GM21526 (cell line): ENCODE data around the gene KRTAP5-11.
"Not testable (repeated sequence)": the region's sequence is repeated elsewhere in the genome, so short reads cannot be mapped to it uniquely, and the experiment has no call there.

Source experiments
- ATAC-seq: cut with Tn5 transposase; IDR thresholded peaks from one replicate; pipeline ENCODE4 v1.9.1; 2021; ENCODE audit warnings: moderate library complexity; ENCODE audit not compliant: unreplicated experiment, low FRiP score

KRTAP5-11 gene

DNA sequence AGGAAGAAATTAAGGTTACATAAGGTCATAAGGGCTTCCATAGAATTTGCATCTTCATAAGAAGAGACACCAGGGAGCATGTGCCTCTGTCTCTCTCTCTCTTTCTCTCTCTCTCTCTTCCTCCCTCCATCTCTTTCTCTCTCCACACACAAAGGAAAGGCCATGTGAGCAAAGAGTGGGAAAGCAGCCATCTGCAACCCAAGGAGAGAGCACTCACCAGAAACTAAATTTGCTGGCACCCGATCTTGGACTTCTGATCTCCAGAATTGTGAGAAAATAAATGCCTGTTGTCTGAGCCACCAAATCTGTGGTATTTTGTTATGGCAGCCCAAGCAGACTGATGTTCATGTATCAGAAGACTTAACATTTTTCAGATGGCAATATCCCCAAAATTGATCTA, 23.7 kb downstream of the KRTAP5-11 start:
- ATAC-seq = no peak

DNA sequence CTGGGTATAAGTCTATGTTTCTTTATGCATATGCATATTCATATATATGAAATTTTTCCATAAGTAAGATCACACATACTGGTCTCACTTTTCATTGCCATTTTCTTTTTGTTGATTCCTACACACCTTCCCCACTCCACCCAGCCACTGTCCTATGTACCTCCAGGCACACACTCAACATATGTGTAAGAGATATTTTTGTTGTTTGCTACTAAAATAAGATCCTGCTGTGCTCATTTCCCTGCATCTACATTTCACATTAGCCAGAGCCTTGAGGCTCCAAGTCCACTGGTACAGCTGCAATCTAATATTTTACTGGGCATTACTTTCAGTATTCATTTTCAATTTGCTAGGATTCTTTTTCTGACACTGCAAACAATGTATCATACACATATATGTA, 25.4 kb downstream of the KRTAP5-11 start:
- ATAC-seq = no peak

DNA sequence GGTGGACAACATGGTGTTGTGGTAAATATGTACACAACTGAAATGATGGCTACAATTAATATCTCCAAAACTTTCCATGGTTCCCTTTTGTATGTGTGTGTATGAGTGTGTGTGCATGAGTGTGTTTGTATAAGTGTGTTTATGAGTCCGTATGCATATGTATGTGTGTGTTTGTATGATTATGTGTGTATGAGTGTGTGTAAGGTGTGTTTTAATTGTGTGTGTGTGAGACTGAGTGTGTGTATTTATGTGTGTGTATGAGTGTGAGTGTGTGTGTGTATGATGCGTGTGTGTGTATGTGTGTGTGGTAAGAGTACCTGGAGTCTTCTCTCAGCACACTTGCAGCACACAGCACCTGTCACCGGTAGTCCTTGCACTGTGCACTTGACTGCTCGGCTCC, 26.7 kb downstream of the KRTAP5-11 start:
- no peak for ATAC-seq

DNA sequence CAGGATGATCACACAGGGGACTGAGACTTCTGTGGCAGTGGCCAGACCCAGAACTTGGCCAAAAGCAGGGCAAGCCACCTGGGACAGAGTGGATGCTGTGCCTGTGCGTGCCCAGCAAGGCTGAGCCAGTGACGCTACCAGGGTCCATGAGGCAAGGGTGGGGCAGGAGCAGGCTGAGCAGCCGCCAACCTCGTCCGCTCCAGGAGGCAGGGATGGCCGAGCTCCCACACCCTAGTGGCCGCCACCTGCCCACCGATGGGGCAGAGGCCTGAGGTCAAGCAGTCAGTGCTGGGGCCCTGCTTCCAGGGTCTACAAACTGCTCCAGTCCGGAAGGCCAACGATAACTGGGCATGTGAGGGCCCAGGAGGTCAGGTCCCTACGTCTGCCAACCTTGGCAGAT, 27.2 kb downstream of the KRTAP5-11 start:
- ATAC-seq = no peak

DNA sequence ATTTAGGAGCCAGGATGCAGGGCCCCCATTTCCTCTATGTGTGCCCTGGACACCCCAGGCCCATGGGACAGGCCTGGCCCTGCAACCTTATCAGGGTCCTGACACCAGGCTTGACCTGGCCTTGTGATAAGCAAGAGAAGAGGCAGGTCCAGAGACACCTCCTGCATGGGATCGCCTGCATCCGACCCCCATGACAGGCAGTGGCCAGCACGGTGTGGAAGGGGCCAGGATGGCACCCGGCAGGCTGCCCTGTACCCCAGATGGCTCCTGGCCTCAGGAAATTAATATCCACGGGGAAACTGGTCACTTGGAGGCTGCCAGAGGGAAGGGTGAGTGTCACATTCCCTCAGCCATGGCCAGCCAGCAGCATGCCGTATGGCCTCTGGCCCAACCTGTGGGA, 27.7 kb downstream of the KRTAP5-11 start:
- no peak for ATAC-seq

DNA sequence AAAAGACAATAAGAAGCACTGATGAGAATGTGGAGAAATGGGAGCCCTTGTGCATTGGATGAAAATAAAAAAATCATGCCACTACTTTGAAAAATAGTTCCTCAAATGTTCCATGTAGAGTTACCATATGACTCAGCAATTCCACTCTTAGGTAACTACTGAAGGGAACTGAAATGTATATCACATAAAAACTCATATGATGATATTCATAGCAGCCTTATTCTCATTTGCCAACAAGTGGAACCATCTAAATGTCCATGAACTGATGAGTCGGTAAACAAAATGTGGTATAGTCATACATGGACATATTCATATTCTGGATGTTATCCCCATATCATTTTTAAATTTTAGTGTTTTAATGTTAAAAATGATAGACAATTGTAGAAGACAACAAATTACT, 31.0 kb downstream of the KRTAP5-11 start:
- no peak for ATAC-seq

DNA sequence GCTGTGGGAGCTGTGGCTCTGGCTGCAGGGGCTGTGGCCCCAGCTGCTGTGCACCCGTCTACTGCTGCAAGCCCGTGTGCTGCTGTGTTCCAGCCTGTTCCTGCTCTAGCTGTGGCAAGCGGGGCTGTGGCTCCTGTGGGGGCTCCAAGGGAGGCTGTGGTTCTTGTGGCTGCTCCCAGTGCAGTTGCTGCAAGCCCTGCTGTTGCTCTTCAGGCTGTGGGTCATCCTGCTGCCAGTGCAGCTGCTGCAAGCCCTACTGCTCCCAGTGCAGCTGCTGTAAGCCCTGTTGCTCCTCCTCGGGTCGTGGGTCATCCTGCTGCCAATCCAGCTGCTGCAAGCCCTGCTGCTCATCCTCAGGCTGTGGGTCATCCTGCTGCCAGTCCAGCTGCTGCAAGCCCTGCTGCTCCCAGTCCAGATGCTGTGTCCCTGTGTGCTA, 33.9 kb downstream of the KRTAP5-11 start:
- no peak for ATAC-seq

DNA sequence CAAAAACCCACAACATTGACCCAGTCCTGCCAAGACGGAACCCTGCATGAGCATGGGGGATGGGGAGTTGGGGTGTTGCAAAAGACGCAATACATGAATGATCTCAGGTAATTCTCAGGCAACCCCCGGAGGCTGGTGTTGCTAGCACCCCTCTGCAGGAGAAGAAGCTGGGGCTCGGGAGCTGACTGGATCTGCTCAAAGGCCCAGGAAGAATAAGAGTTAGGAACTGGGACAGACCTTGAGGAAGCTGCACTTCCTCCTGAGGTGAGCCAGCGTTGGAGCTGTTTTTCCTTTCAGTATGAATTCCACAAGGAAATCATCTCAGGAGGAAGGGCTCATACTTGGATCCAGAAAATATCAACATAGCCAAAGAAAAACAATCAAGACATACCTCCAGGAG, 34.6 kb downstream of the KRTAP5-11 start, which contains the start of gene KRTAP5-9:
Gene KRTAP5-9 (plus strand): TSS at position 301 of the 400 bp plus-strand sequence. CDS start 238 bp downstream, outside the sequence.
- no peak for ATAC-seq

DNA sequence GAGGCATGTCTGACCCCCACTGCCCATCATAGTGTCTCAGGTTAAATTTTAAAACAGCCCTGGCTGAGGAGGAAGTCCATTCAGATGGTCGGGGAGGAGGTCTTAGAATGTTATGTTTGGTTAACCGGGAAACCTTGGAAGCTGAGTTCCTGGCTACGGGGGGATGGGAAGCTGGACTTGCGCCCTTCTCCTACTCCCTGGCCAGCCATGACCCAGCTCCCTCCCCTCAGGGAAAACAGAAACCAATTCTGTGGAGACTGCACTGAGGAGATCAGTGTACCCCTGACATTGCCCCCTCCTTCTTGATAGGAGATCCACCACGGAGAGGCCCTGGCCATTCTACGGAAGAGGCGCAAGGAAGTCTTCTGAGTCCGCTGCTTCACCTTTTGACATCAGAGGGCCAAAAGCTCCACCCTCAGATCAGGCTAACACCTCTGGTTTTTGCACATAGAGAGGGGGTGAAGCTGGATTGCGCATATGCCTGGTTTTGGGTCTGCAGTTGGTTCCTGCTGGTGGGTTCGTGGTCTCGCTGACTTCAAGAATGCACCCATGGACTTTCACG, 37.2 kb downstream of the KRTAP5-11 start:
- ATAC-seq = no peak

DNA sequence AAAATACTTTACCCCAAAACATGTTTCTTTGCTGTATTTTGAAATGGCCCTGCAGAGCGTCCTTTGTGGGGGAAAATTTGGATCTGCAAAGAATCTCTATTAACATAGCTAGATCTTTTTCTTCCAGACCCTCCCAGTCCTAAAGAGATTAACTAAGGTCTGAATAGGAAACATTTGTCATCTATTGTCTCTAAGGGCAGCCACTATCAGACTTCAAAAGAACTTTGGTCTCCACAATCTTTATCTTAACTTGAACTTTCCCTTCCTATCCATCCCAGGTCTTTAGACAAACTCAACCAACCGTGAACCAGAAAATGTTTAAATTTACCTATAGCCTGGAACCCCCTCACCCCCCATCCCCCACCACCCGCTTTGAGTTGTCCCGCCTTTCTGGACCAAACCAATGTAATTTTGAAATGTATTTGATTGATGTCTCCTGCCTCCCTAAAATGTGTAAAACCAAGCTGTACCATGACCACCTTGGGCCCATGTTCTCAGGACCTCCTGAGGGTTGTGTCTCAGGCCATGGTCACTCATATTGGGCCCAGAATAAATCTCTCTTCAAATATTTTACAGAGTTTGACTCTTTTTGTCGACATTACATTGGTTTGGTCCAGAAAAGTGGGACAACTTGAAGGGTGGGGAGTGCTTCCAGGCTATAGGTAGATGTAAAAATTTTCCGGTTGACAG, 38.0 kb downstream of the KRTAP5-11 start:
- no peak for ATAC-seq

DNA sequence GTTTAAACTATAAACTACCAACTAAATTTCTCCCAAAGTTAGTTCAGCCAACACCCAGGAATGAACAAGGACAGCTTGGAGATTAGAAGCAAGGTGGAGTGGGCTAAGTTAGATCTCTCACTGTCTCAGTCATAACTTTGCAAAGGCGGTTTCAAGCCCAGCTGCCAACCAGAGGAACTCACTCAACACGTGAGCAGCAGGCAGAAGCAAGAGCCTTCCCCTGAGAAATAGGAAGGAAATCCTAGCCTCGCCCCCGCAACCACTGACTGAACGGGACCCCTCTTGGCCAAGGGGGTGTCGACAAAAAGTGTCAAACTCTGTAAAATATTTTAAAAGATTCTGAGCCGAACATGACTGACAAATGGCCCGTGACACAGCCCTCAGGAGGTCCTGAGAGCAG, 38.8 kb downstream of the KRTAP5-11 start:
- ATAC-seq = no peak

DNA sequence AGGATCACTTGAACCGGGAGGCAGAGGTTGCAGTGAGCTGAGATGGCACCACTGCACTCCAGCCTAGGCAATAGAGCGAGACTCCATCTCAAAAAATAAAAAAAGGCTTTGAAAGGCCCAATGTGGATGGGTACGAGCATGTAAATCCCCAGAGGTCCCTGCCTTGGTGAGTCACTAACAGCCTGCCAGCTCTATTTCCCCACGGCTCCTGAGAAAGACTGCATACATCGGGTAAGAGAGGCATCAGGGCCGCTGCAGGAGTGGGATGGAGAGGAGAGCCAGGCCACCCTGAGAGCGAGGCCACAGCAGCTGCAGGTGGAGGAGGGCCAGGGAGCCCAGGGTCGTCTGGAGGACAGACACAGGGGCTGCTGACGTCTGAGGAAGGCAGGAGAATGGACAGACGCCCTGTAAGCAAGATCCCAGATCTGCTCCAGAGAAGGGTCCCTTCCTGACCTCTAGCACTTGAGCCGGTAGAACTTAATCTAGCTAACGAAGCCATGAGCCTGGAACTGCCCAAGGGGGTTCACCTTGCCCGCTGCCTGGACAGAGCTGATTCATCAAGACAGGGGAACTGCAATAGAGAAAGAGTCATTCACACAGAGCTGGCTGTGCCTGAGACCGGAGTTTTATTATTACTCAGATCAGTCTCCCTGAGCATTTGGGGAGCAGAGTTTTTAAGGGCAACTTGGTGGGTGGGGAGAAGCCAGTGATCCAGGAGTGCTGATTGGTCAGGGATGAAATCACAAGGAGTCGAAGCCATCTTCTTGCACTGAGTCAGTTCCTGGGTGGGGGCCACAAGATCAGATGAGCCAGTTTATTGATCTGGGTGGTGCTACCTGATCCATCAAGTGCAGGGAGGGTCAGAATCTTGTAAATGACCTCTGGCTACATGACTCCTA, 39.5 kb downstream of the KRTAP5-11 start:
- ATAC-seq = no peak

DNA sequence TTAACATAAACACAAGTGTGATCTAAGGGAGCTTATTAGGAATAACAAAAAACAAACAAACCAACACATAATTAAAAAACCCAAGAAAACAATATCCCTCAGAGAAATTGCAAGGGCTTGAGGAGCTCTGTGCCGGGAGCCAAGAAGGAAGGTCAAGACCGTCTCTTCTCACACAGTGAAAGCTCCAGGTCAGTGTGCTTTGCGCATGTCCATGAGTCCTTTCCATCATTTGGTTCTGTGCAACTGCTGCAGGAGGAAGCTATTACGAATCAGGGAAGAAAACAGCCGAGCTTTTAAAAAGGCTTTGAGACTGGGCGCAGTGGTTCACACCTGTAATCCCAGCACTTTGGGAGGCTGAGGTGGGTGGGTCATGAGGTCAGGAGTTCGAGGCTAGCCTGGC, 40.3 kb downstream of the KRTAP5-11 start:
- ATAC-seq = no peak

DNA sequence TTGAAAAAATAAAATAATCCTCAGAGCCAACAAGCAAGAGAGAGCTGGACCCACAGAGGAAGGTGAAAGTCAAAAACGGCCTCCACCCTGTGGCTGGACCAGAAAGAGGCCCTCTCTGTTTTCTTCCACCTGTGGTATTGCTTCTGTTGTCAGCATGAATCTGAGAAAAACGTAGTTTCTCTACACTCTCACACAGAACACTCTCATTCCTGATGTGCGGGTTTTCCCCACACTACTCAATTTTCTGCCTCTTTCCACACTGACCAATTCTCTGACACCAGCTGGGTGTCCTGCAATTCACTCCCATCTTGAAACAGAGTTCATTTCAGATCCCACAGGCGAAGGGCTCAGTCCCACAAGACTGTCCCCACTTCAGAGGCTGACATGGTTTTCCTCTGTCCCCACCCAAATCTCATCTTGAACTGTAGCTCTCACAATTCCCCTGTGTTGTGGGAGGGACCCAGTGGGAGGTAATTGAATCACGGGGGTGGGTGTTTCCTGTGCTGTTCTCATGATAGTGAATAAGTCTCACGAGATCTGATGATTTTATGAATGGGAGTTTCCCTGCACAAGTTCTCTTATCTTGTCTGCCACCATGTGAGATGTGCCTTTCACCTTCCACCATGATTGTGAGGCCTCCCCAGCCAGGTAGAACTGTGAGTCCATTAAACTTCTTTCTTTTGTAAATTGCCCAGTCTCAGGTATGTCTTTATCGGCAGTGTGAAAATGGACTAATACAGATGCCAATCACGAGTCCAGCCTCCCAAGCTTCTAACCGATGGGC, 42.0 kb downstream of the KRTAP5-11 start:
- not testable (repeated sequence) for ATAC-seq

DNA sequence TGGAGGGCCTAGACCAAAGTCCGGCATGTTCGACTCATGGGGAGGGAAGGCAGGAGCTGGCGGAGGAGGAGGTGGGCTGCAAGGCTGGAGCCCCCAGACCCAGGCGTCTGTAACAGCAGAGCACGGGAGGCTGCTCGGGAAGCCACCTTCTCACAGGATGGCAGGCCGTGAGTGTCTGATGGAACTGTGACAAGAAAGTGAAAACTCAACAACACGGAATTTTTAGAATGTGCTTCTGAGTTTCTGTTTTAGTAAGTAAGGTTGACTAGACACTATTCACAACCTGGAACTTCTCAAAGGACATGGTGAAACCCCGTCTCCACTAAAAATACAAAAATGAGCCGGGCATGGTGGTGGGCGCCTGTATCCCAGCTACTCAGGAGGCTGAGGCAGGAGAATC, 42.7 kb downstream of the KRTAP5-11 start:
- ATAC-seq = not testable (repeated sequence)

DNA sequence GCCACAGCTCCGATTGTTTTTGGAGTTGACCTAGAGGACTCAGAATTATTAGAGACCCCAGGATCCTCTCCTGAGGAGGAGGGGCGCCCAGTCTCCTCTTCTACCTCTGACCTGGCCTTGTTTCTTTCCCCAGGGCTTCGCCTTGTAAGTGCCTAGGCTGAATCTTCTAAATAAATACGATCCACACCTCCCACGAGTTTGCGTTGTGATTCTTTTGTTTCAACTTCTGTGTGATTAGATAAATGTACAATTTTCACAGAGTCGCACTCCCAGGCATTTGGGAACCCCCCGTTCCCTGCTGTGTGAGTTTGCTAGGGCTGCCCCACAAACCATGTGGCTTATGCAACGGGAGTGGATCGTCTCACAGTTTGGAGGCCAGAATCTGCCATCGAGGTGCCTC, 43.7 kb downstream of the KRTAP5-11 start:
- ATAC-seq = no peak

DNA sequence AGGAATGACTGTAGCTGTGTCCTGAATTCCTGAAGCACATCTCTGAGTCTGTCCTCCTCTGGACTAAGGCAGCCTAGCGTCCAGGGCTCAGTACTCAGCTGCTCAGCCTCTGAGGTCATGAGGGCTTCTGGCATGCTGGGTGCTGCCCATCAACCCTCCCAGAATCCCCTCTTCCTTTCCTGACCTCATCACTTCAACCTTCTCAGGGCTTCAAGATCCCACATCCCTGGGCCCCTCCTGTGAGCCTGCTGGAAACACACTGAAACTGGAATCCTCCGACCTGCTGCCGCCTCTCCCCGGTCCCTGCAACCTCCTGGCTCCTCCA, 44.0 kb downstream of the KRTAP5-11 start:
- no peak for ATAC-seq

DNA sequence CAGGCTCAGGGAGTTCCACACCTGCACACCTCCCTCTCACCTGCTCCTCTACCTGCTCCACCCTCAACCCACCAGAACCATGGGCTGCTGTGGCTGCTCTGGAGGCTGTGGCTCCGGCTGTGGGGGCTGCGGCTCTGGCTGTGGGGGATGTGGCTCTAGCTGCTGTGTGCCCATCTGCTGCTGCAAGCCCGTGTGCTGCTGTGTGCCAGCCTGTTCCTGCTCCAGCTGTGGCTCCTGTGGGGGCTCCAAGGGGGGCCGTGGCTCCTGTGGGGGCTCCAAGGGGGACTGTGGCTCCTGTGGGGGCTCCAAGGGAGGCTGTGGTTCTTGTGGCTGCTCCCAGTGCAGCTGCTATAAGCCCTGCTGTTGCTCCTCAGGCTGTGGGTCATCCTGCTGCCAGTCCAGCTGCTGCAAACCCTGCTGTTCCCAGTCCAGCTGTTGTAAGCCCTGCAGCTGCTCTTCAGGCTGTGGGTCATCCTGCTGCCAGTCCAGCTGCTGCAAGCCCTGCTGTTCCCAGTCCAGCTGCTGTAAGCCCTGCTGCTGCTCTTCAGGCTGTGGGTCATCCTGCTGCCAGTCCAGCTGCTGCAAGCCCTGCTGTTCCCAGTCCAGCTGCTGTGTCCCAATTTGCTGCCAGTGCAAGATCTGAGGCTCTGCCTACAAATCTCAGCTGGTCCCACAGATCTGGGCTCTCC, 44.6 kb downstream of the KRTAP5-11 start, which contains the start of gene KRTAP5-8:
Gene KRTAP5-8 (plus strand): TSS at position 49 of the 689 bp plus-strand sequence. CDS start 31 bp downstream, at position 80.
- not testable (repeated sequence) for ATAC-seq

DNA sequence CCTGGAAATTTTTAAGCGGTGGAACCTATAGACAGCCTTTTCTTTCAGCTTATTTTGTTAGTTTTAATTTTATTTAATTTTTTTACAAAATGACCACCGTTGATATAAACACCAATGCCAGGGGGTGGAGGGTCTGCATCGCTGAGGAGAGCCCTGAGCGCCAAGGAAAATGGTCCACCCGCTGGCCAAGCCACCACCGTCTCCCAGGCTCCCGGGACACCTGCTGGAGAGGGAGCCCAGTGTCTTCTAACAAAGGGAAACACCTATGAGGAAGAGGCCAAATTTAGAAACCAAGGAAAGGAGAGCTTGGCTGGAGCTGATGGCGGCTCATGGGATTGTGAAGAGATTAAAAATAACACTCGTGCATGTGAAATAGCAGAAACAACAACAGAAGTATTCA, 45.1 kb downstream of the KRTAP5-11 start:
- ATAC-seq = no peak

DNA sequence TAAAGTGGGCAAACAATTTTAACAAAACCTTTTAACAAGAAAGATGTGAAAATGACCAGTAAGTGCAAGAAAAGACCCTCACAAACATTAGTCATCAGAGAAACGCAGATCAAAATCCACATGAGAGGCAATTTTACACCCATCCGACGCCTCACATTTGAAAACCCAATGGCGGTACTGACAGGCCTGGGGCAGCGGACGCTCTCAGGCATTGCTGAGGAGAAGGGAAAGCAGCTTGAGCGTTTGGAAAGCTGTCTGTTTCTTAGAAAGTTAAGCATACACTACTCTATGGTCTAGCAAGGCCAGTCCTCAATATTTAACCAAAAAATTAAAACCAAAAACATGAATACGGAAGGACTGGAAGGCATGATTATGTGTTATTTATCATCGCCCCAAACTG, 46.9 kb downstream of the KRTAP5-11 start:
- ATAC-seq = no peak
